DMS114 treated with DMSO at 0.1 percent for 48 hours (cell line): Measurements from ENCODE around the gene GPR135.

ENCODE experiments used
- DNase-seq: peaks from one replicate; lab custom pipeline; 2025; ENCODE audit not compliant: unreplicated experiment; lab: John Stamatoyannopoulos, UW

The GPR135 gene, protein sequence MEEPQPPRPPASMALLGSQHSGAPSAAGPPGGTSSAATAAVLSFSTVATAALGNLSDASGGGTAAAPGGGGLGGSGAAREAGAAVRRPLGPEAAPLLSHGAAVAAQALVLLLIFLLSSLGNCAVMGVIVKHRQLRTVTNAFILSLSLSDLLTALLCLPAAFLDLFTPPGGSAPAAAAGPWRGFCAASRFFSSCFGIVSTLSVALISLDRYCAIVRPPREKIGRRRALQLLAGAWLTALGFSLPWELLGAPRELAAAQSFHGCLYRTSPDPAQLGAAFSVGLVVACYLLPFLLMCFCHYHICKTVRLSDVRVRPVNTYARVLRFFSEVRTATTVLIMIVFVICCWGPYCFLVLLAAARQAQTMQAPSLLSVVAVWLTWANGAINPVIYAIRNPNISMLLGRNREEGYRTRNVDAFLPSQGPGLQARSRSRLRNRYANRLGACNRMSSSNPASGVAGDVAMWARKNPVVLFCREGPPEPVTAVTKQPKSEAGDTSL

GRCh38 chr14:59465316-59466135 is at the start of gene GPR135:
Gene GPR135, minus strand, starts transcription at chr14:59465380. Its CDS starts 154 bp downstream, at chr14:59465226.
- DNase-seq, result no peak

- no peak for DNase-seq
These were observed 46.9 kb upstream of the GPR135 start for GRCh38 chr14:59511916-59512575.

DNA sequence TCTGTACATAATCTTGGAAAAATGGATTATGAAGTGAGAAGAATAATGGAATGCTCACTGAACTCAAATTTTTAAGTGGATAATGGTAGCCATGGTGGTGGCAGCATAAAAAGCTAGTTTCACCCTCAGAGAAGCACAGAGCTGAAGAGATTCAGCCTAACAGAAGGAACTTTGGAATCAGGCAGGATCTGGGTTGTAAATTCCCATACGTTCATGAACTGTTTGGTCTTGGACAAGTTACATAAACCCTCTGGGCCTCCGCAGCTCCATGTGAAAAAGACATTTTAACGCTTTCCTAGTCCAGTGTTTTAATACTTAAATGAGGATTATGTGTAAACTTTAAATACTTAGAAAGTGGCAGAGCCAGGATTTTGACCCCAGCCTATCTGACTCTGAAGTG is 45.8 kb upstream of the GPR135 start:
- no peak for DNase-seq

- DNase-seq, result no peak
These were observed 44.8 kb upstream of the GPR135 start for GRCh38 chr14:59510001-59510400.

GRCh38 chr14:59509101-59509500 is 43.9 kb upstream of the GPR135 start:
- DNase-seq, result no peak

- DNase-seq, result no peak
These were observed 42.5 kb upstream of the GPR135 start for GRCh38 chr14:59507752-59508103.

- peak; percentile 35 for DNase-seq
These were observed 42.0 kb upstream of the GPR135 start for GRCh38 chr14:59507063-59507751.

DNA sequence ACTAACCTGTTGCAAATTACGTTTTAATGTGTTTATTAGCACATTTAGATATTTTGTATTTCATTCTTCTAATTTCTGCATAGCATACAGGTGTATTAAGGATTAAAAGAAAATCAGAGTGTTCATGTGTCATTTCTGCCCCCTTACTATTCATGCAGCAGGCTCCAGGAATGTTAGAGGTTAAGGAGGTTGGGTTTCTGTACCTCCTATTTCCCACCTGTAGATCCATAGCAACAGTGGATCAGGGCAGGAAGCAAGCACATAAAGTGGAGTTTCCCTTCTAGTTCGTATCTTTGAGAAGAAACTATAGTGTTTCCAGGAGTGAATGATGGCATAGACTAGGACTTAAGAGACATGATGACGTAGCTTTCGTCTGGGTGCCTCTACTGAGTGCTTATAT is 38.1 kb upstream of the GPR135 start:
- DNase-seq, result no peak

GRCh38 chr14:59500732-59501131 is 35.6 kb upstream of the GPR135 start:
- DNase-seq, result no peak

GRCh38 chr14:59492384-59492783 is 27.2 kb upstream of the GPR135 start:
- no peak for DNase-seq

GRCh38 chr14:59490756-59491155 is 25.6 kb upstream of the GPR135 start:
- no peak for DNase-seq

GRCh38 chr14:59484639-59485175 is 19.5 kb upstream of the GPR135 start:
- no peak for DNase-seq

- DNase-seq, result peak; percentile 84
These were observed 18.8 kb upstream of the GPR135 start, which contains the start of the genes JKAMP and L3HYPDH for GRCh38 chr14:59483819-59484638. Gene JKAMP, plus strand, starts transcription at chr14:59484517. Its CDS starts 73 bp downstream, at chr14:59484590. Gene L3HYPDH, minus strand, starts transcription at chr14:59484408. Its CDS starts 92 bp downstream, at chr14:59484316.

- DNase-seq, result no peak
These were observed 18.2 kb upstream of the GPR135 start for GRCh38 chr14:59483363-59483762.

DNA sequence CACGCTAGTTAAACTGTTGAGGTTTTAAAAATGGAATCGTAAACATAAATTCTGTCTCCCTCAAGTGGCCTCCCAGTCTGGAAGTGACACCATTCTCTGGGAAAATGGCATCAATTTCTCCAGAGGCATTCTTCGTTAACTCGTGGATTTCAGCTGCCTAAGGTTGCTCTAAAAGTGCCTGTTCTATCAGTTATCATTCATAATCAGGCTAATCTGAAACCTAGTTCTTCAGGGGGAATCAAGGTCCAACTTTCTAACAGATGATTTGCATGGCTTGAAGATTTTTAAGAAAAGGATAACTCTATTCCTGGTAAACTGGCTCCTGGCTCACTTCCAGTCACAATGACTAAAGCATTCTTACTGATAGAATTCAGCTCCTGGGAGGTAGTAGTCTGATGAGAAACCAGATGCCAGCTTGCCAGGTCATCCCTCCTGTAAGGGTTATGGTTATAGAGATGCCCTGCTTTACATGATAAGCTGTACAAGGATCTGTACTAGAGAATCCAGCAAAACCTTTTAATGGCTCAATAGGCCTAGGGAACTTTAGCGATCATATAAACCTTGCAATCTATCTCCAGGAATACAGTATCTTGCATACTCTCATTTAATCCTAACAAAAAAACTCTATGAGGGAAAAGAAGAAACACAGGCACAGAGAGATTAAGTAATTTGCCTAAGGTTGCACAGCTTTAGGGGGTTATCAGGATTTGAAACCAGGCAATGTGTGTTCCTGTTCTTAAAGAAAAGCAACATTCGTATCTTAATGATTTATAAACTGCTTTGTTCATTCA is 17.6 kb upstream of the GPR135 start:
- no peak for DNase-seq

DNA sequence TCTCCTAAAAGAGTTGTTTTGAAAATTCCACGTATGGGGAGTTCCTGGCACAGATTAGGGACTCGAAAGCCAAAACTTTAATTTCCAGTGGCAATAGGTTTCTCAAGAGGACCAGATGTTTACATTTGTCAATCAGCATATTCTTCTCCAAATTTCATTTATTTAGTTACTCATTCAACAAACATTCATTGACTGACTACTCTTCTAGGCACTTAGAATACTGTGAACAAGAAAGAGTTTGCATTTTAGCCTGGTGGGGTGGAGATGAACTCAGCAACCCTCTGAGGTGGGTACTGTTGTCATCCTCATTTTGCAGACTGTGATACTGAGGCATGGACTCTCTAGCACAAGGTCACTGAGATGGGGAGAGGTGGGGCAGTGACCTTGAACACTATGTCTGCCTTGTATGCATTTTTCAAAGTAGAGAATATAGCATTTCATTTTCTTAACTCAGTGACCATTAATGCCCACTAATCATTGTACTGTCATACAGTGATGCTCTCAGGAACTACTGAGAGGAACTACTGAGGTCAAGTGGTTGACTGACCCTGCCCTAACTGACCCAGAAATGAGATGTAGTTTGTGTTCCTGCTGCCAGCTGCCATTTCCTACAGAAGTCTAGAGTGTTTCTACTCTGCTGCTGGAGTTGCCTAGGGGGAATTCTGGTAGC is 16.8 kb upstream of the GPR135 start:
- no peak for DNase-seq

GRCh38 chr14:59481407-59481806 is 16.2 kb upstream of the GPR135 start:
- DNase-seq, result no peak

DNA sequence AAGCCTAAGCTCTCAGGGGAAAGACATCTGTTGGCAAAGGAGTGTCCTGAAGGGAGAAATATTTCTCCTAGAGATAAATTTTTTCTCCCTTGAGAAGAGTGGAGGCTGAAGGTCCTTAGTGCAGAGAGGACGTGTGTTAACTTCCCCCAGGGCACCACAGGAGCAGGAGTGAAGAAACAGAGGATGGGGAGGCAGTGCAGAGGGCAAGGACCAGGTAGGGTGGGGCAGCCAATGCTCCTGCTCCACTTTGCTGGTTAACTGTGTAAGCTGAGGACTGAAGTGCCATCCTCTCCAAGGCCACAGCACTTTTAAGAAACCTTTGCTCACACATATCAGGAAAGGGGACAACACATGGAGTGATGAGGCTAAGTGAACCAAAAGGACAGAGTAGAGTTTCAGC is 15.0 kb upstream of the GPR135 start:
- no peak for DNase-seq
